Mesenchymal stem cell (in vitro differentiated cells and primary cell): Measurements from ENCODE around the gene SETDB2.

ENCODE experiments used
- DNase-seq: peaks from one replicate; pipeline ENCODE4 v3.0.0-alpha.2; 2013
- H2AFZ ChIP-seq: one replicate; pipeline ENCODE4 v1.6.1; 2013; ENCODE audit warnings: low read depth, mild to moderate bottlenecking, control low read depth, inconsistent platforms, low read length, moderate library complexity
- H2AK5ac ChIP-seq: 2 replicates; pipeline ENCODE4 v1.6.1; 2013; ENCODE audit warnings: low read length, moderate library complexity, mild to moderate bottlenecking, inconsistent platforms; ENCODE audit not compliant: severe bottlenecking
- H2BK120ac ChIP-seq: one replicate; pipeline ENCODE4 v1.6.1; 2013; ENCODE audit warnings: low read depth, mild to moderate bottlenecking, inconsistent platforms, low read length, moderate library complexity
- H2BK12ac ChIP-seq, 2 experiments: one replicate each; pipeline ENCODE4 v1.6.1; 2013; ENCODE audit warnings: inconsistent platforms in 2 of 2, low read length in 2 of 2, mild to moderate bottlenecking in 2 of 2, moderate library complexity in 2 of 2, control low read depth in 1 of 2
- H2BK15ac ChIP-seq: one replicate; pipeline ENCODE4 v1.6.1; 2013; ENCODE audit warnings: mild to moderate bottlenecking, low read depth, inconsistent platforms; ENCODE audit not compliant: poor library complexity, severe bottlenecking
- H2BK5ac ChIP-seq: 2 replicates; pipeline ENCODE4 v1.6.1; 2013; ENCODE audit warnings: low read depth, mild to moderate bottlenecking, low read length, control low read depth, inconsistent platforms; ENCODE audit not compliant: poor library complexity, severe bottlenecking
- H3K14ac ChIP-seq, 2 experiments: one replicate each; pipeline ENCODE4 v1.6.1; 2013; ENCODE audit warnings: inconsistent platforms in 2 of 2, low read length in 2 of 2, control low read depth in 1 of 2, mild to moderate bottlenecking in 1 of 2, moderate library complexity in 1 of 2
- H3K18ac ChIP-seq, 2 experiments: one replicate each; pipeline ENCODE4 v1.6.1; 2013; ENCODE audit warnings: inconsistent platforms in 2 of 2, low read length in 2 of 2, control low read depth in 1 of 2, low read depth in 1 of 2, mild to moderate bottlenecking in 1 of 2
- H3K23ac ChIP-seq, 2 experiments: one replicate each; pipeline ENCODE4 v1.6.1; 2013; ENCODE audit warnings: inconsistent platforms in 2 of 2, low read length in 2 of 2, mild to moderate bottlenecking in 2 of 2, moderate library complexity in 2 of 2, control low read depth in 1 of 2
- H3K27ac ChIP-seq: 2 replicates; pipeline ENCODE4 v1.5.1; 2013; ENCODE audit warnings: mild to moderate bottlenecking, moderate library complexity, low read length, control low read depth, inconsistent platforms; ENCODE audit not compliant: poor library complexity, severe bottlenecking
- H3K27me3 ChIP-seq, 2 experiments: 2 replicates each; pipeline versions ENCODE4 v1.6.1 to v1.7.0; 2013; ENCODE audit warnings: low read length in 2 of 2, mild to moderate bottlenecking in 2 of 2, moderate library complexity in 2 of 2, control low read depth in 1 of 2, inconsistent platforms in 1 of 2; ENCODE audit not compliant: control insufficient read depth in 1 of 2, insufficient read depth in 1 of 2
- H3K36me3 ChIP-seq, 2 experiments: 2 replicates each; pipeline versions ENCODE4 v1.6.1 to v1.7.0; 2013; ENCODE audit warnings: low read length in 2 of 2, control low read depth in 1 of 2, inconsistent platforms in 1 of 2, low read depth in 1 of 2, mild to moderate bottlenecking in 1 of 2; ENCODE audit not compliant: insufficient read depth in 2 of 2, control insufficient read depth in 1 of 2
- H3K4ac ChIP-seq, 2 experiments: one replicate each; pipeline ENCODE4 v1.6.1; 2013; ENCODE audit warnings: inconsistent platforms in 2 of 2, low read length in 2 of 2, mild to moderate bottlenecking in 2 of 2, moderate library complexity in 2 of 2, control low read depth in 1 of 2, low read depth in 1 of 2
- H3K4me1 ChIP-seq: 2 replicates; pipeline ENCODE4 v1.6.1; 2013; ENCODE audit warnings: low read depth, low read length, control low read depth; ENCODE audit not compliant: control insufficient read depth, insufficient read depth
- H3K4me2 ChIP-seq: 2 replicates; pipeline ENCODE4 v1.6.1; 2013; ENCODE audit warnings: low read length, mild to moderate bottlenecking, inconsistent platforms; ENCODE audit not compliant: poor library complexity, severe bottlenecking
- H3K4me3 ChIP-seq, 2 experiments: 2 replicates each; pipeline versions ENCODE4 v1.5.1 to v1.7.0; 2013; ENCODE audit warnings: low read length in 2 of 2, mild to moderate bottlenecking in 2 of 2, control low read depth in 1 of 2, low read depth in 1 of 2; ENCODE audit not compliant: insufficient read depth in 1 of 2
- H3K79me1 ChIP-seq: replicated peaks from 2 replicates; pipeline ENCODE4 v1.6.1; 2013; ENCODE audit warnings: mild to moderate bottlenecking, control low read depth, low read length, inconsistent platforms; ENCODE audit not compliant: poor library complexity, severe bottlenecking
- H3K9ac ChIP-seq: 2 replicates; pipeline ENCODE4 v1.7.0; 2013; ENCODE audit warnings: mild to moderate bottlenecking, low read length, moderate library complexity
- H3K9me3 ChIP-seq: 2 replicates; pipeline ENCODE4 v1.7.0; 2013; ENCODE audit warnings: mild to moderate bottlenecking, low read length; ENCODE audit not compliant: control insufficient read depth
- H4K8ac ChIP-seq: one replicate; pipeline ENCODE4 v1.6.1; 2013; ENCODE audit warnings: inconsistent platforms, mild to moderate bottlenecking, low read length, moderate library complexity
- H4K91ac ChIP-seq: one replicate; pipeline ENCODE4 v1.6.1; 2013; ENCODE audit warnings: mild to moderate bottlenecking, low read length, inconsistent platforms
- WGBS: methylation state at CpG from one replicate; pipeline ENCODE4 v1.1.7; 2013; ENCODE audit warnings: mixed read lengths; 5-methylcytosine and 5-hydroxymethylcytosine counted together

SETDB2 gene

GRCh38 chr13:49464085-49464484 lies 20.0 kb downstream of the SETDB2 start:
- no peak overlapping the region for H2AFZ ChIP-seq
- H3K4me2 ChIP-seq: no peak overlapping the region
- no peak overlapping the region for H2BK120ac ChIP-seq
- peaks cover 11 to 83% of the 10 kb centered on the region in 2 experiments for H3K36me3 ChIP-seq
- H2AK5ac ChIP-seq: no peak overlapping the region
- no peaks in the 10 kb centered on the region for H3K27me3 ChIP-seq
- peaks cover 2% of the 10 kb centered on the region for H3K4me1 ChIP-seq
- H3K9ac ChIP-seq: peak overlapping the region; percentile 17
- no peaks in the 10 kb centered on the region for H3K79me1 ChIP-seq
- H3K18ac ChIP-seq: no peak overlapping the region
- no peak overlapping the region for H3K23ac ChIP-seq
- H2BK5ac ChIP-seq: no peak overlapping the region
- no peak overlapping the region for H3K27ac ChIP-seq
- peaks cover 19% of the 10 kb centered on the region for H3K9me3 ChIP-seq
- H3K4ac ChIP-seq: no peak overlapping the region
- no CpG with 5 or more reads among the region's 1 CpG for whole genome bisulfite sequencing
- DNase-seq: no peak
- no peak overlapping the region for H4K91ac ChIP-seq
- H3K4me3 ChIP-seq: no peak overlapping the region
- no peak overlapping the region for H2BK12ac ChIP-seq
- H4K8ac ChIP-seq: no peak overlapping the region
- no peak overlapping the region for H2BK15ac ChIP-seq
- no peak overlapping the region for H3K14ac ChIP-seq

- no peak overlapping the region for H3K4me2 ChIP-seq
- H2AK5ac ChIP-seq: no peak overlapping the region
- H3K4ac ChIP-seq: no peak overlapping the region
- no peak overlapping the region for H3K18ac ChIP-seq
- H2BK15ac ChIP-seq: no peak overlapping the region
- peaks cover 11 to 88% of the 10 kb centered on the region in 2 experiments for H3K36me3 ChIP-seq
- H3K4me3 ChIP-seq: no peak overlapping the region
- no peaks in the 10 kb centered on the region for H3K79me1 ChIP-seq
- no peak overlapping the region for H2AFZ ChIP-seq
- 100% methylated on average over 3 of the region's 4 CpGs for WGBS
- H2BK120ac ChIP-seq: no peak overlapping the region
- H3K9ac ChIP-seq: no peak overlapping the region
- peaks cover 2% of the 10 kb centered on the region for H3K4me1 ChIP-seq
- H2BK12ac ChIP-seq: no peak overlapping the region
- peaks cover 19% of the 10 kb centered on the region for H3K9me3 ChIP-seq
- H3K27me3 ChIP-seq: no peaks in the 10 kb centered on the region
- DNase-seq: peak; percentile 52
- H2BK5ac ChIP-seq: no peak overlapping the region
- no peak overlapping the region for H4K91ac ChIP-seq
- H4K8ac ChIP-seq: no peak overlapping the region
- no peak overlapping the region for H3K23ac ChIP-seq
- no peak overlapping the region for H3K14ac ChIP-seq
- H3K27ac ChIP-seq: no peak overlapping the region
Measured at GRCh38 chr13:49464621-49465325, 20.7 kb downstream of the SETDB2 start.

GRCh38 chr13:49466292-49466838 lies 22.3 kb downstream of the SETDB2 start:
- Histone ChIP-seq H4K8ac (no peak overlapping the region), H2BK15ac (no peak overlapping the region), H3K23ac (no peak overlapping the region), H3K27me3 (no peaks in the 10 kb centered on the region), H2AK5ac (no peak overlapping the region), H3K79me1 (peaks cover 1% of the 10 kb centered on the region), H3K4me1 (peaks cover 2% of the 10 kb centered on the region), H2BK5ac (no peak overlapping the region), H3K27ac (peak overlapping the region; percentile 74), H3K9ac (no peak overlapping the region), H3K4me2 (no peak overlapping the region), H3K36me3 (peaks cover 18 to 88% of the 10 kb centered on the region in 2 experiments), H3K4ac (no peak overlapping the region), H2BK12ac (no peak overlapping the region), H4K91ac (no peak overlapping the region), H3K9me3 (peaks cover 19% of the 10 kb centered on the region), H3K14ac (no peak overlapping the region), H3K18ac (no peak overlapping the region), H2AFZ (no peak overlapping the region), H3K4me3 (no peak overlapping the region), H2BK120ac (no peak overlapping the region)
- DNase-seq: no peak
- WGBS: 95% methylated on average over 4 of the region's 5 CpGs

DNA sequence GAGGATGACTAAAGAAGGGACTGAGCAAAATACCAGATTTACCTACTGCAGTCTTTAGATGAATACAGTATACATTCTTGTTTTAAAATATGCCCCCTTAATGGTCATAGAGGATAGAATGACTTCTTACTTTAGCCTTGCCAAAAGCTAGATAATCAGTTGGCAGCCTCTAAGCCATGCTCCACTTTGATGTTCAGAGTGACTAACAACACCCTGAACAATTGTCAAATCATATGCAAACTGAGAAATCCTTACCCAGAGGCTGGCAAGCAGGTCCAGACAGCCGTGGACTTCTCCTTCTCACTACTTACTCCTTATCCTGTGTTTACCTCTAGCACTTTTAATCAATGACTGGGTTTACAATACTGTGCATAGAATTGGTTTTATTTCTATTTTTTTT lies 28.1 kb downstream of the SETDB2 start:
- peaks cover 1% of the 10 kb centered on the region for H3K79me1 ChIP-seq
- peak overlapping the region; percentile 21 for H3K9ac ChIP-seq
- H3K14ac ChIP-seq: no peak overlapping the region
- no peak overlapping the region for H3K4ac ChIP-seq
- H3K23ac ChIP-seq: no peak overlapping the region
- no peak overlapping the region for H3K27ac ChIP-seq
- H3K9me3 ChIP-seq: no peaks in the 10 kb centered on the region
- H2BK5ac ChIP-seq: no peak overlapping the region
- H2AK5ac ChIP-seq: no peak overlapping the region
- peaks cover 13 to 93% of the 10 kb centered on the region in 2 experiments for H3K36me3 ChIP-seq
- 40% methylated on average over 1 of the region's 1 CpG for WGBS
- H2BK120ac ChIP-seq: no peak overlapping the region
- H3K4me3 ChIP-seq: no peak overlapping the region
- no peak overlapping the region for H3K4me2 ChIP-seq
- H2AFZ ChIP-seq: no peak overlapping the region
- no peak overlapping the region for H4K8ac ChIP-seq
- no peak overlapping the region for H3K18ac ChIP-seq
- no peak overlapping the region for H2BK12ac ChIP-seq
- H4K91ac ChIP-seq: no peak overlapping the region
- no peaks in the 10 kb centered on the region for H3K27me3 ChIP-seq
- no peaks in the 10 kb centered on the region for H3K4me1 ChIP-seq
- DNase-seq: no peak
- no peak overlapping the region for H2BK15ac ChIP-seq
